HG02588 (cell line): Measurements from ENCODE around the gene CDC25B.

Experiments
- ATAC-seq: cut with Tn5 transposase; IDR thresholded peaks from one replicate; pipeline ENCODE4 v1.9.1; 2021; ENCODE audit warnings: mild to moderate bottlenecking, moderate library complexity; ENCODE audit not compliant: unreplicated experiment

The CDC25B gene

GRCh38 chr20:3763671-3764601 lies 32.2 kb upstream of the CDC25B start:
- ATAC-seq, result no peak

GRCh38 chr20:3764659-3765058 lies 31.5 kb upstream of the CDC25B start:
- no peak for ATAC-seq

- ATAC-seq, result no peak
Measured at GRCh38 chr20:3765171-3765882, 30.8 kb upstream of the CDC25B start.

- no peak for ATAC-seq
Measured at GRCh38 chr20:3766422-3767109, 29.5 kb upstream of the CDC25B start.

- ATAC-seq, result no peak
Measured at GRCh38 chr20:3767110-3767426, 29.0 kb upstream of the CDC25B start.

- ATAC-seq, result peak; percentile 90
Measured at GRCh38 chr20:3767427-3768341, 28.4 kb upstream of the CDC25B start, which contains the start of gene ADISSP. ADISSP (minus strand) TSS chr20:3767753; CDS start chr20:3760100, 7,653 bp downstream.

GRCh38 chr20:3768342-3769130 lies 27.6 kb upstream of the CDC25B start:
- peak; percentile 33 for ATAC-seq

GRCh38 chr20:3771552-3772058 lies 24.5 kb upstream of the CDC25B start:
- ATAC-seq, result no peak

GRCh38 chr20:3775457-3776108 lies 20.5 kb upstream of the CDC25B start:
- ATAC-seq, result no peak

GRCh38 chr20:3777381-3777715 lies 18.8 kb upstream of the CDC25B start:
- ATAC-seq, result no peak

- ATAC-seq, result no peak
Measured at GRCh38 chr20:3777716-3778629, 18.1 kb upstream of the CDC25B start.

- no peak for ATAC-seq
Measured at GRCh38 chr20:3778976-3779375, 17.1 kb upstream of the CDC25B start.

GRCh38 chr20:3781153-3781910 lies 14.8 kb upstream of the CDC25B start, which contains the start of gene SPEF1:
SPEF1 (minus strand) TSS chr20:3781448; CDS start chr20:3781287, 161 bp downstream.
- ATAC-seq, result peak; percentile 47

GRCh38 chr20:3782597-3782996 lies 13.5 kb upstream of the CDC25B start:
- no peak for ATAC-seq

- no peak for ATAC-seq
Measured at GRCh38 chr20:3783068-3783489, 13.0 kb upstream of the CDC25B start.

GRCh38 chr20:3783511-3784195 lies 12.5 kb upstream of the CDC25B start:
- no peak for ATAC-seq
